H1 (cell line): ENCODE results near the gene ROM1. TPM values are rescaled to one million over a fixed set of nuclear protein-coding genes. Genes with fewer than 3 reads are reported as not detected.

Experiments
- CHD1 ChIP-seq: IDR thresholded peaks from 2 replicates; pipeline ENCODE4 v1.6.1; 2012; ENCODE audit warnings: low read depth, low read length, improper control_type of control experiment
- CHD7 ChIP-seq: fragments of 300-600 bp; sonication (generic); IDR thresholded peaks from 2 replicates; pipeline ENCODE4 v1.7.1; 2012; ENCODE audit warnings: low read length, moderate library complexity, mild to moderate bottlenecking, inconsistent platforms; ENCODE audit not compliant: insufficient replicate concordance
- E2F6 ChIP-seq: IDR thresholded peaks from 2 replicates; pipeline ENCODE4 v1.6.1; 2012; ENCODE audit warnings: inconsistent platforms
- HDAC2 ChIP-seq, 2 experiments: fragments of 300-600 bp in 1 of 2; sonication (generic) in 1 of 2; IDR thresholded peaks; 2 replicates each; pipeline ENCODE4 v1.6.1; 2011 to 2012; ENCODE audit warnings: low read depth in 2 of 2, low read length in 2 of 2, mild to moderate bottlenecking in 2 of 2, moderate library complexity in 2 of 2, borderline replicate concordance in 1 of 2, inconsistent platforms in 1 of 2
- JUN ChIP-seq: IDR thresholded peaks from 2 replicates; pipeline ENCODE4 v1.6.1; 2011; ENCODE audit warnings: low read depth, mild to moderate bottlenecking, improper control_type of control experiment, low read length
- KDM4A ChIP-seq: IDR thresholded peaks from one replicate; pipeline ENCODE4 v1.7.1; 2012; ENCODE audit warnings: low read depth, mild to moderate bottlenecking, moderate library complexity, low read length, inconsistent platforms; ENCODE audit not compliant: severe bottlenecking
- NANOG ChIP-seq: IDR thresholded peaks from 2 replicates; pipeline ENCODE4 v1.6.1; 2011; ENCODE audit warnings: low read length, low read depth, mild to moderate bottlenecking, inconsistent platforms; ENCODE audit not compliant: insufficient read depth, poor library complexity, severe bottlenecking
- PHF8 ChIP-seq: fragments of 200-600 bp; sonication (generic); conservative IDR thresholded peaks from 2 replicates; pipeline ENCODE4 v1.7.1; 2012; ENCODE audit warnings: low read depth, mild to moderate bottlenecking, inconsistent platforms, low read length, moderate library complexity
- SIX5 ChIP-seq: IDR thresholded peaks from 2 replicates; pipeline ENCODE4 v1.6.1; 2011; ENCODE audit warnings: mild to moderate bottlenecking, low read depth, low read length
- SP2 ChIP-seq: IDR thresholded peaks from 2 replicates; pipeline ENCODE4 v1.6.1; 2012; ENCODE audit warnings: mild to moderate bottlenecking, low read length, inconsistent platforms
- TCF12 ChIP-seq: IDR thresholded peaks from 2 replicates; pipeline ENCODE4 v1.6.1; 2011; ENCODE audit warnings: low read depth, mild to moderate bottlenecking, low read length
- polyA plus RNA-seq, 7 experiments: library from polyadenylated mRNA; depleted of rRNA in 3 of 7; stranded (reverse) in 5 of 7; unstranded in 2 of 7; fragments of >200 nt in 5 of 7; fragments of 200-250 nt in 2 of 7; gene quantifications; 1 replicate in 5 of 7; 2 replicates in 1 of 7; 4 replicates in 1 of 7; pipeline versions ENCODE4 v1.2.1 to v1.2.3, GENCODE V29; 2011 to 2013; ENCODE audit warnings: missing spikeins in 2 of 7, mixed read lengths in 2 of 7
- total RNA-seq: library from RNA; stranded (reverse); fragmentation: NEBNext Ultra II Directional; extraction: Animal tissue kit (Norgen Biotek cat#: 25700); gene quantifications from 2 replicates; pipeline ENCODE4 v1.2.1, GENCODE V29; 2021

Gene ROM1
- total and polyA plus RNA-seq, 2 of the 8 experiments (the other 6 are each of a cell fraction or from before 2014, with no cell fraction given): 0.86 to 2.2 TPM

GRCh38 chr11:62647609-62648005 is 34.5 kb downstream of the ROM1 start (continued):
- TF ChIP-seq CHD7 (no peak), KDM4A (no peak), E2F6 (no peak), SP2 (no peak), NANOG (no peak), HDAC2 (IDR thresholded peaks at IDR 0.05; ENCODE audit: borderline replicate concordance in 1 of 2, low read depth in 2 of 2, low read length in 2 of 2) (no peak), PHF8 (no peak), JUN (no peak), SIX5 (no peak), TCF12 (no peak), CHD1 (no peak)
- TF ChIP-seq, all 59 proteins: peak for 0
